Skeletal muscle tissue (tissue), 4 donors: ENCODE results near the gene ELMOD2. TPM values are rescaled to one million over a fixed set of nuclear protein-coding genes. Genes with fewer than 3 reads are reported as not detected.
A peak's percentile ranks its signal among the peaks of the same experiment; 100 is the strongest.
"Not testable (repeated sequence)": the region's sequence is repeated elsewhere in the genome, so short reads cannot be mapped to it uniquely, and the experiment has no call there.

Experiments used
- H3K27ac ChIP-seq: one replicate; pipeline ENCODE4 v1.7.0; 2013; ENCODE audit warnings: mild to moderate bottlenecking, low read depth, low read length, inconsistent platforms
- H3K27me3 ChIP-seq, 3 donors: one replicate each; pipeline ENCODE4 v1.7.0; 2013; ENCODE audit warnings: low read length in 3 of 3; ENCODE audit not compliant: control insufficient read depth in 3 of 3, insufficient read depth in 3 of 3
- H3K36me3 ChIP-seq, 3 donors: one replicate each; pipeline ENCODE4 v1.7.0; 2013; ENCODE audit warnings: low read length in 3 of 3; ENCODE audit not compliant: control insufficient read depth in 3 of 3, insufficient read depth in 3 of 3
- H3K4me1 ChIP-seq, 3 donors: one replicate each; pipeline ENCODE4 v1.7.0; 2013; ENCODE audit warnings: low read length in 3 of 3, mild to moderate bottlenecking in 3 of 3; ENCODE audit not compliant: control insufficient read depth in 3 of 3, insufficient read depth in 3 of 3
- H3K4me3 ChIP-seq, 3 donors: one replicate each; pipeline ENCODE4 v1.7.0; 2013; ENCODE audit warnings: low read length in 3 of 3
- H3K9ac ChIP-seq, 3 donors: one replicate each; pipeline ENCODE4 v1.7.0; 2013; ENCODE audit warnings: low read length in 3 of 3, mild to moderate bottlenecking in 3 of 3, moderate library complexity in 2 of 3, low read depth in 1 of 3
- H3K9me3 ChIP-seq, 3 donors: one replicate each; pipeline ENCODE4 v1.7.0; 2013; ENCODE audit warnings: low read length in 3 of 3; ENCODE audit not compliant: control insufficient read depth in 3 of 3
- total RNA-seq: library from RNA; depleted of rRNA; stranded (reverse); fragments of >200 nt; gene quantifications from one replicate; pipeline ENCODE4 v1.2.3, GENCODE V29; 2014
- donor health status: Osteomylitis.

Gene ELMOD2, protein sequence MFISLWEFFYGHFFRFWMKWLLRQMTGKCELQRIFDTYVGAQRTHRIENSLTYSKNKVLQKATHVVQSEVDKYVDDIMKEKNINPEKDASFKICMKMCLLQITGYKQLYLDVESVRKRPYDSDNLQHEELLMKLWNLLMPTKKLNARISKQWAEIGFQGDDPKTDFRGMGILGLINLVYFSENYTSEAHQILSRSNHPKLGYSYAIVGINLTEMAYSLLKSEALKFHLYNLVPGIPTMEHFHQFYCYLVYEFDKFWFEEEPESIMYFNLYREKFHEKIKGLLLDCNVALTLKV
- total RNA-seq: 22.4 TPM

DNA sequence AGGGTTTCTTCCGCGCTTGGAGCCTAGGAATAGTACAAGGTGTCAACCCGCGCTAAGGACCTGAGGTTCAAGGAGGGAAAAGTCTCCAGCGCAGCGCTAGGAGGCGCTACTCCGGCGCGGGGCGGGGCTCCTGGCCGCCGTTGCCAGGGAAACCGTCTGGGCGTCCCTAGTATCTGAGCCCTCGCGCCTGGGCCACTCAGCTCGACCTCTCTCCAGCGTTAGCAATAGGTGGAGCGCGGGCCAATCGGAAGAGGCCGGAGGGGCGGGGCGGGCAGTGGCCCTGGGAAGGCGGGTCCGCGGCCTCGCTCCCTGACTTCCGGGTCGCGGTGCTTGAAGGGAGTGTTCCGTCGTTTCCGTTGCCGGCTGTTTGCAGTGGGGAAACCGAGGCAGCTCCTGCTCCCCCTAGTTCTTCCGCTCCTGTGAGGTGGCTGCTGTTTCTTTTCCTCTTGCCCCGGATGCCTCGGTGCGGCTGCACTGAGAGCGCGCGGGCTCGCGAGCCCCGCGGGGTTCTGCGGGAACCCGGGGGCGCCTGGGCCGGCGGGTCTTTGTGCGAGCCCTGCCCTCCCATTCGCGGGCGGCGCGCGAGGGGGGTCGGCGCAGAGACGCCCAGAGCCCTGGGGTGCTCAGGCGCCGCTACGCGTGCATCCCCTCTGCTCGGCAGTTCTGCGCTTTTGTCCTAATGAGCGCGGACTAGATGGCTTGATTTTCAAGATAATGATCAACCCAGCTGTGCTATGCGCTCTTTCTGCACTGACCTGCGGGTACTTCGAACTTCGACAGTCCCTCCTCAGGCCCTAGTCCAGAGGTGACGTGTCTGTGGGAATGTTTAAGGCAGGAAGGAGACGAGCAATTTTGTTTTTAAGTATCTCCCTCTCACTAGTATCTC lies at the start of gene ELMOD2:
Gene ELMOD2, plus strand, starts transcription at position 312 of the 886 bp plus-strand sequence. CDS start 1,261 bp downstream, outside the sequence.
- H3K9me3 ChIP-seq: no peaks in the 10 kb centered on the region
- peak within 1 kb of the TSS; percentile 89 to 98 (median 97) for H3K4me3 ChIP-seq
- peaks cover 7 to 10% (median 7%) of the 10 kb centered on the region in 3 donors for H3K4me1 ChIP-seq
- peak within 1 kb of the TSS; percentile 72 for H3K27ac ChIP-seq
- H3K27me3 ChIP-seq: no peaks in the 10 kb centered on the region
- peak within 1 kb of the TSS; percentile 87 to 99 (median 93) for H3K9ac ChIP-seq
- H3K36me3 ChIP-seq: peaks cover 7 to 9% (median 8%) of the 10 kb centered on the region in 3 donors

DNA sequence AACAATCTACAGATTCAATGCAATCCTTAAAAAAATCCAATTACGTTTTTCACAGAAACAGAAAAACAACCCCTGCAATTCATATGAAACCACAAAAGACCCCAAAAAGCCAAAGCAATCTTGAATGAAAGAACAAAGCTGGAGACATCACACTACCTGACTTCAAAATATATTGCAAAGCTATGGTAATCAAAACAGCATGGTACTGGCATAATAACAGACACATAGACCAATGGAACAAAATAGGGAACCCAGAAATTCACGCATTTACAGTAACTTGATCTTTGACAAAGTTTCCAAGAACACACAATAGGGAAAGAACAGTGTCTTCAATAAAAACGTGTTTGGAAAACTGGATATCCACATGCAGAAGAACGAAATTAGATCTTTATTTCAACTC lies 40.5 kb upstream of the ELMOD2 start:
- Histone ChIP-seq H3K27me3 (no peaks in the 10 kb centered on the region), H3K4me1 (no peaks in the 10 kb centered on the region), H3K27ac (no peak overlapping the region), H3K36me3 (no peaks in the 10 kb centered on the region), H3K9me3 (peaks cover 0 to 2% (median 0%) of the 10 kb centered on the region in 3 donors), H3K9ac (no peak overlapping the region), H3K4me3 (no peak overlapping the region)

DNA sequence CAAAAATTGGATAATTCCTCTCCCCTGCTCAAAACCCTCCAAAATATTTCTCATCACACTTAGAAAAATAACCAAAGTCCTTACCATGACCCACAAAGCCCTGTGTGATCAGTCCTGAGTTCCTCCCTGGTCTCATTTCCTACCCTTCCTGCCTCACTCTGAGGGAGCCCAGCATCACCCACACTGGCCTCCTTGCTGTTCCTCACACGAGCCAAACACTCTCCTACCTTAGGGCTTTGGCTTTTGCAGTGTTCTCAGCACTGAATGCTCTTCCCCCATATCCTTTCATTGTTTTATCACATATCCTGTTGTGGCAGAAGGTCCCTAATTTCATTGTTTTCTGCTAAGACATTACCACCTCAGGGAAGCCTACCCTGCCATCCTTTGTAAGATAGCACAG lies 38.0 kb upstream of the ELMOD2 start:
- H3K4me1 ChIP-seq: no peaks in the 10 kb centered on the region
- no peak overlapping the region for H3K27ac ChIP-seq
- H3K27me3 ChIP-seq: no peaks in the 10 kb centered on the region
- H3K36me3 ChIP-seq: no peaks in the 10 kb centered on the region
- no peak overlapping the region for H3K4me3 ChIP-seq
- H3K9me3 ChIP-seq: peaks cover 0 to 2% (median 0%) of the 10 kb centered on the region in 3 donors
- H3K9ac ChIP-seq: no peak overlapping the region

DNA sequence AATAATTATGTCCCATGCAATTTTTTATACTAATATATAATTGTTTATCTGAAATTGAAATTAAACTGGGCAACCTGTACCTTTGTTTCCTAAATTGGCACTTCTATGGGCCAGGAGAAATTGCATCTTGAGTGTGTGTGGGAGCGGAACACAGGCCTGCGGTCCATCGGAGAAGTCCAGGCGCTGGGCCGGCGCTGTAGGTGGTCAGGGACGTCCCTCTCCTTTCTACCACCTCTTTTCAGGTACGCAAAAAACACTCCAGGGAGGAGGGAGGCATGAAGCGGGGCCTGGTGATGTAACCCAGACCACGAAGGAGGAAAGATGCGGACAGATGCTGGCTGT lies 26.6 kb upstream of the ELMOD2 start:
- no peak overlapping the region for H3K4me3 ChIP-seq
- H3K27me3 ChIP-seq: peaks cover 26 to 33% (median 26%) of the 10 kb centered on the region in 3 donors
- peaks cover 0 to 4% (median 3%) of the 10 kb centered on the region in 3 donors for H3K4me1 ChIP-seq

DNA sequence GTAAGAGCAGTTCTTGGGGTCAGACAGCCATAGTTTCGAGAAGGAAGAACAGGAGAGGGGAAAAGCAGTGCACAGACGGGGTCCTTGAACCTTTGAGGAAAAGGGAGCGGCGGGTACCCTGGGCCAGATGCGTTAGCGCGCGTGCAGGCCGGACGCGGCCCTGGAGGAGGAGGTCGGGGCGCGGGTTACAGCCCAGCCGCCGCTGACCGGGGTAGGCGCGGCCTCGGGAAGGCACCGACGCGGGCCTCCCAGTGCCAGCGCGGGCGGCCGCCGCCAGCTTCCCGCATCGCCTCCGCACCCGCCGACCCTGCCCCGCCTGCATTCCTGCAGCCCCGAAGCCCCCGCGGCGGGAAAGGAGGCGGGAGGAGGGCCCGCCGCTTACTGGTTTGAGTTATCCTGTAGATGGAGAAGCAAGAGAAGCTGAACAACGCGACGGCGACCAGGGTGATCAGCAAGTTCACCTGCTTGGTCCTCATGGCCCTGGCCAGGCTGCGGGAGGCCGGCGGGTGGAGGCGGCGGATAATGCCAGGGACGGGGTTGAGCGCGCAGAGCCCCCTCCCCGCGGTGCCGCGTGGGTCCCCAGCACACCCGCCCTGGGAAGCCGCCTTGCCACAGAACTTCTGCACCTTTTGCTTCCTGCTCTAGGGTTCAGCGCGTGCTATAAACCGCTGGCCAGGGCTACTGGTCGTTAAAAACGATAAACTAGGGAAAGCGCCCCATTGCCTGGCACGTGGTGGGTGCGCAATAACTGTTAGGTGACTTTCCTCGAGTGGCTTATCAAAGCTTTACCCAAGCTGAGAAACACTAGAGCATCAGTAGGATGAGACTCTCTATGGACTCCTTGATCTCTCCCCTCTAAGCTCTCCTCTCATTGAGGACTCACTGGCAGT lies 26.0 kb upstream of the ELMOD2 start, which contains the start of gene MGAT4D:
Gene MGAT4D, minus strand, starts transcription at position 547 of the 890 bp plus-strand sequence. Its CDS starts 71 bp downstream, at position 476.
- no peaks in the 10 kb centered on the region for H3K36me3 ChIP-seq
- no peak within 1 kb of the TSS for H3K27ac ChIP-seq
- H3K27me3 ChIP-seq: peaks cover 26 to 33% (median 26%) of the 10 kb centered on the region in 3 donors
- H3K9ac ChIP-seq: no peak within 1 kb of the TSS
- no peaks in the 10 kb centered on the region for H3K9me3 ChIP-seq
- H3K4me1 ChIP-seq: peaks cover 0 to 4% (median 3%) of the 10 kb centered on the region in 3 donors
- peak within 1 kb of the TSS in 1 of 3 donors; percentile 13 for H3K4me3 ChIP-seq

More for the DNA sequence above, 26.6 kb upstream of the ELMOD2 start:
- no peak overlapping the region for H3K27ac ChIP-seq
- H3K9me3 ChIP-seq: no peaks in the 10 kb centered on the region
- H3K36me3 ChIP-seq: no peaks in the 10 kb centered on the region
- no peak overlapping the region for H3K9ac ChIP-seq

DNA sequence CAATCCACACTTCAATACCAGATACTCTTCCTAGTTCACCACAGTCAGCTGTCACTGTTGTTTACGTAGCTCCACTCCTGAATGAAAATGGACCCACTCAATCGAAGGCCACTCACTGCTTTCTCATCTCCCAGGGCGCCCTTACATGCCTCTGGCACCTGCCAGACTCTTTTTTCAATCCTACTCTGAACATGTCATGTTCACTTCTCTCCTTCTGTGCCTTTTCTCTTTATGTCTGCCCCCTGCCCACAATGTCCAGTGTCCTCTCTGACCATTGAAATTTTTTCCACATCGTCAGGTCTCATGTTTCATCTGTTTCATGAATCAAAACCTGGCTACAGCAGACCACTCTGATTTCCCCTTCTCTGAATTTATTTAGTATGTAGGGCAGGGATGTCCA lies 24.6 kb upstream of the ELMOD2 start:
- H3K9me3 ChIP-seq: no peaks in the 10 kb centered on the region
- H3K4me1 ChIP-seq: peaks cover 0 to 4% (median 3%) of the 10 kb centered on the region in 3 donors
- H3K4me3 ChIP-seq: no peak overlapping the region
- H3K27me3 ChIP-seq: peaks cover 26 to 33% (median 26%) of the 10 kb centered on the region in 3 donors
- H3K27ac ChIP-seq: no peak overlapping the region
- H3K36me3 ChIP-seq: no peaks in the 10 kb centered on the region
- no peak overlapping the region for H3K9ac ChIP-seq

DNA sequence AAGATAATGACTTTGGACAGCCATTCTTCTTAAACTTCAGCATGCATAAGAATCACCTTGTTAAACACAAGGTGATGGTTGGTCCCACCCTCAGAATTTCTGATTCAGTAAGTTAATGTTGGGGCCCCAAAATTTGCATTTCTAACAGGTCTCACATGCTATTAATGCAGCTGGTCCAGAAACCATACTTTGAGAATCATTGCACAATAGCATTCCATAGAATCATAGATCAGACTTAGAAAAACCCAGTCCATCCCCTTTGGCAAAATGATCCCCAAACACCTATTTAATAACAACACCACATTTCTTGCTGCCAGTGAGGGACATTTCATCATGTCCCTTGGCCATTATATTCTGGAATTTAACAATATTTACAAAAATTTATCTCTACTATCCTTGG lies 19.7 kb upstream of the ELMOD2 start:
- Histone ChIP-seq H3K9me3 (no peaks in the 10 kb centered on the region), H3K27me3 (peaks cover 4 to 10% (median 9%) of the 10 kb centered on the region in 3 donors)

DNA sequence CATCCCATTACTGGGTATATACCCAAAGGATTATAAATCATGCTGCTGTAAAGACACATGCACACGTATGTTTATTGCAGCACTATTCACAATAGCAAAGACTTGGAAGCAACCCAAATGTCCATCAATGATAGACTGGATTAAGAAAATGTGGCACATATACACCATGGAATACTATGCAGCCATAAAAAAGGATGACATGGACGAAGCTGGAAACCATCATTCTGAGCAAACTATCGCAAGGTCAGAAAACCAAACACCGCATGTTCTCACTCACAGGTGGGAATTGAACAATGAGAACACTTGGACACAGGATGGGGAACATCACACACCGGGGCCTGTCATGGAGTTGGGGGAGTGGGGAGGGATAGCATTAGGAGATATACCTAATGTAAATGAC lies 10.2 kb upstream of the ELMOD2 start:
- H3K27me3 ChIP-seq, H3K4me1 ChIP-seq, H3K36me3 ChIP-seq, H3K9me3 ChIP-seq, H3K27ac ChIP-seq, H3K9ac ChIP-seq, H3K4me3 ChIP-seq: not testable (repeated sequence)

More for the DNA sequence above, 19.7 kb upstream of the ELMOD2 start:
- no peak overlapping the region for H3K9ac ChIP-seq
- no peak overlapping the region for H3K27ac ChIP-seq
- no peaks in the 10 kb centered on the region for H3K4me1 ChIP-seq
- H3K4me3 ChIP-seq: no peak overlapping the region
- H3K36me3 ChIP-seq: no peaks in the 10 kb centered on the region

DNA sequence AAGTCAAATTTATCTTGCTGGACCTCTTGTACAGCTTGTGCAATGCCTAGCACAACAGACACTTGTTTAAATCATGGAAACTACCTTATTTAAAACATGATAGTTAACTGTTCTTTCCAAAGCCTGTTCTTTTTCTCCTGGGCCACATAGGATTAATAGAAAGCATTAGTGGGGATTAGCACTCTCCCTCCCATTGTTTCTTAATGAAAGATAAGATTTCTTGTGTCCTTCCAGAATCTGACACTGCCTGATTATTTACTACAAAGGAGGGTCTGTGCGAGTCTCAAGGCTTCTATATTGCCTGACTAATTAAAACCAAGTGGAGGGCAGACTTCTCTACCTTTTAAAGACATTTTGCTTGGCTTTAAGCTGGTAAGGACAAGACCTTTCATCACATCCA lies 8.5 kb upstream of the ELMOD2 start:
- H3K4me1 ChIP-seq: no peaks in the 10 kb centered on the region
- no peaks in the 10 kb centered on the region for H3K9me3 ChIP-seq
- H3K27ac ChIP-seq: no peak overlapping the region
- H3K36me3 ChIP-seq: no peaks in the 10 kb centered on the region
- H3K9ac ChIP-seq: no peak overlapping the region
- H3K27me3 ChIP-seq: no peaks in the 10 kb centered on the region
- no peak overlapping the region for H3K4me3 ChIP-seq
